A673 (cell line): Measurements from ENCODE around the gene PIK3C2B. TPM values are rescaled to one million over a fixed set of nuclear protein-coding genes. Genes with fewer than 3 reads are reported as not detected.
A peak's percentile ranks its signal among the peaks of the same experiment; 100 is the strongest.

Experiments used
- BruUV-seq: library from RNA; stranded (reverse); fragments of 400-500 nt; replicated peaks from 2 replicates; lab custom pipeline; 2021; lab: Mats Ljungman, UMichigan
- CTCF ChIA-PET: fragments of 300-600 bp; sonication (Branson Sonifier 250); formaldehyde crosslinking; loops from one replicate; lab custom pipeline; 2022; ENCODE audit warnings: antibody characterized with exemption; lab: Charles Lee
- POLR2A ChIA-PET: fragments of 300-600 bp; sonication (Branson Sonifier 250); formaldehyde crosslinking; loops from one replicate; lab custom pipeline; 2022; ENCODE audit warnings: antibody characterized with exemption; ENCODE audit not compliant: low non-redundant PET; lab: Charles Lee
- DNase-seq: peaks from one replicate; pipeline ENCODE4 v3.0.0-alpha.2; 2015; ENCODE audit warnings: low spot score
- H3K27ac ChIP-seq: fragments of 200-600 bp; sonication (generic); 2 replicates; pipeline ENCODE4 v1.5.1; 2016; ENCODE audit warnings: mixed run types, low read depth, mild to moderate bottlenecking, mixed read lengths, antibody characterized with exemption, low read length; ENCODE audit not compliant: poor library complexity, severe bottlenecking
- H3K27me3 ChIP-seq: fragments of 200-600 bp; sonication (generic); replicated peaks from 2 replicates; pipeline ENCODE4 v1.6.1; 2017; ENCODE audit warnings: mixed run types, low read depth, mild to moderate bottlenecking, mixed read lengths, antibody characterized with exemption, low read length; ENCODE audit not compliant: insufficient read depth, poor library complexity
- H3K36me3 ChIP-seq: fragments of 200-600 bp; sonication (generic); 2 replicates; pipeline ENCODE4 v1.6.1; 2016; ENCODE audit warnings: mixed run types, mild to moderate bottlenecking, mixed read lengths, antibody characterized with exemption, low read length; ENCODE audit not compliant: insufficient read depth, poor library complexity, severe bottlenecking
- H3K4me1 ChIP-seq: fragments of 200-600 bp; sonication (generic); 2 replicates; pipeline ENCODE4 v1.6.1; 2017; ENCODE audit warnings: mixed run types, mild to moderate bottlenecking, mixed read lengths, antibody characterized with exemption, low read length; ENCODE audit not compliant: insufficient read depth, poor library complexity, severe bottlenecking
- H3K4me3 ChIP-seq: fragments of 200-600 bp; sonication (generic); 2 replicates; pipeline ENCODE4 v1.5.1; 2016; ENCODE audit warnings: low read depth, mixed run types, mild to moderate bottlenecking, mixed read lengths, low read length; ENCODE audit not compliant: poor library complexity, severe bottlenecking
- H3K9me3 ChIP-seq: fragments of 200-600 bp; sonication (generic); 2 replicates; pipeline ENCODE4 v1.6.1; 2016; ENCODE audit warnings: mixed run types, low read depth, mild to moderate bottlenecking, mixed read lengths, antibody characterized with exemption, low read length; ENCODE audit not compliant: poor library complexity, severe bottlenecking
- CTCF ChIP-seq: fragments of 300-800, 200-600 bp; sonication (generic); conservative IDR thresholded peaks from 2 replicates; pipeline ENCODE4 v1.5.1; 2017; ENCODE audit warnings: low read depth, mild to moderate bottlenecking, antibody characterized with exemption, low read length, moderate library complexity, mixed read lengths
- EZH2 ChIP-seq: fragments of 200-600 bp; sonication (generic); IDR thresholded peaks from 2 replicates; pipeline ENCODE4 v1.6.1; 2017; ENCODE audit warnings: borderline replicate concordance, low read depth, mild to moderate bottlenecking, mixed read lengths, antibody characterized with exemption, low read length; ENCODE audit not compliant: poor library complexity, severe bottlenecking
- intact Hi-C: fragments of 100-400 bp; cut with micrococcal nuclease; formaldehyde crosslinking; loops from one replicate; pipeline ENCODE4 v1.10.0; 2022; ENCODE audit not compliant: unreplicated experiment
- total RNA-seq: library from RNA; stranded (reverse); gene quantifications from 2 replicates; pipeline ENCODE4 v1.2.3, GENCODE V29; 2021

Gene PIK3C2B
- total RNA-seq, 1 experiment from 2014 or later = 18.0 TPM

GRCh38 chr1:204514828-204515227 is 20.2 kb upstream of the PIK3C2B start:
- BruUV-seq = no TSS peak
- ChIA-PET POLR2A (interaction anchor here (0.6 kb wide), 1 partner anchor 21 kb away, joined by 3 read pairs; no protein-coding TSS in a partner anchor), CTCF (no interaction called here)
- Histone ChIP-seq H3K27ac (no peak overlapping the region), H3K4me3 (no peak overlapping the region), H3K36me3 (peaks cover 12% of the 10 kb centered on the region), H3K27me3 (peaks cover 4% of the 10 kb centered on the region), H3K4me1 (peaks cover 6% of the 10 kb centered on the region), H3K9me3 (no peaks in the 10 kb centered on the region)
- TF ChIP-seq EZH2 (no peak), CTCF (no peak)
- intact Hi-C loops = no loop called here
- DNase-seq = no peak

GRCh38 chr1:204513117-204513716 is 18.6 kb upstream of the PIK3C2B start:
- no TSS peak for BruUV-seq
- TF ChIP-seq EZH2 = no peak
- no peak for TF ChIP-seq CTCF
- Histone ChIP-seq H3K4me3 (no peak overlapping the region), H3K4me1 (peaks cover 6% of the 10 kb centered on the region), H3K27me3 (peaks cover 4% of the 10 kb centered on the region), H3K36me3 (peaks cover 7% of the 10 kb centered on the region), H3K27ac (peak overlapping the region; percentile 37), H3K9me3 (no peaks in the 10 kb centered on the region)
- ChIA-PET POLR2A (interaction anchor here (0.6 to 0.7 kb wide), 2 partner anchors 54 to 810 kb away, joined by 7 to 8 read pairs; no protein-coding TSS in a partner anchor), CTCF (interaction anchor here (0.6 kb wide), 3 partner anchors 10 to 99 kb away, joined by 3 to 6 read pairs (median 4); no protein-coding TSS in a partner anchor)
- peak; percentile 95 for DNase-seq
- intact Hi-C loops = no loop called here

- ChIA-PET POLR2A (no interaction called here), CTCF (no interaction called here)
- Histone ChIP-seq H3K27me3 (peaks cover 4% of the 10 kb centered on the region), H3K4me1 (peaks cover 6% of the 10 kb centered on the region), H3K36me3 (no peaks in the 10 kb centered on the region), H3K4me3 (no peak overlapping the region), H3K27ac (no peak overlapping the region), H3K9me3 (no peaks in the 10 kb centered on the region)
- BruUV-seq = no TSS peak
- no peak for DNase-seq
- intact Hi-C loops = no loop called here
- TF ChIP-seq CTCF (no peak), EZH2 (no peak)
Observed at GRCh38 chr1:204511366-204511765, 16.8 kb upstream of the PIK3C2B start.
